ENCODE results near the gene DLX4. TPM values are rescaled to one million over a fixed set of nuclear protein-coding genes. Genes with fewer than 3 reads are reported as not detected.

Gene DLX4
- total RNA-seq, 1 experiment from 2014 or later = not detected

DNA sequence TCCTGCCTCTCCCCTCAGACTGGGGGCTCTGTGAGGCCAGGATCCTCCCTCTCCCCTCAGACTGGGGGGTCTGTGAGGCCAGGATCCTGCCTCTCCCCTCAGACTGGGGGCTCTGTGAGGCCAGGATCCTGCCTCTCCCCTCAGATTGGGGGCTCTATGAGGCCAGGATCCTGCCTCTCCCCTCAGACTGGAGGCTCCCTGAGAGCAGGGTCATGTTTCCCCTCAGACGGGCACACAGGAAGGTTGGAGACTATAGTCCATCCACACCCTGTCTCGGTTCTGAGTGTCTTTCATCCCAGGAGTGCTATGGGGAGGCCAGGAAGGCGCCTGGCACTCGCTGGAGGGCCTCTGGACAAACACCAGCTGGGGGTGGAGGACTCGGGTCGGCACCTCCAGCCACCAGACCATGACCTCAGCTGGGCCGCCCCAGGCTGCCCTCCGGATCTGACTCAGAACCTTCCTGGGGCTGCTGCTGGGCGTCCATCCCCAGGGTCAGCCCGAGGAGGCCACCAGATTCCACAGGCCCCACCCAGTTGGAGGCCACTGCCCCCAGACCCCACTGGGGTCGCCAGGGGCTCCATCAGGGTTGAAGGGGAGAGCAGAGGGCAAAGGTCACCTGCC, 21.9 kb upstream of the DLX4 start:
- peak; percentile 77 for DNase-seq (ENCODE audit: low read depth)

- no peak for DNase-seq (ENCODE audit: low read depth)
These were observed 19.4 kb upstream of the DLX4 start for GRCh38 chr17:49949634-49950033.

DNA sequence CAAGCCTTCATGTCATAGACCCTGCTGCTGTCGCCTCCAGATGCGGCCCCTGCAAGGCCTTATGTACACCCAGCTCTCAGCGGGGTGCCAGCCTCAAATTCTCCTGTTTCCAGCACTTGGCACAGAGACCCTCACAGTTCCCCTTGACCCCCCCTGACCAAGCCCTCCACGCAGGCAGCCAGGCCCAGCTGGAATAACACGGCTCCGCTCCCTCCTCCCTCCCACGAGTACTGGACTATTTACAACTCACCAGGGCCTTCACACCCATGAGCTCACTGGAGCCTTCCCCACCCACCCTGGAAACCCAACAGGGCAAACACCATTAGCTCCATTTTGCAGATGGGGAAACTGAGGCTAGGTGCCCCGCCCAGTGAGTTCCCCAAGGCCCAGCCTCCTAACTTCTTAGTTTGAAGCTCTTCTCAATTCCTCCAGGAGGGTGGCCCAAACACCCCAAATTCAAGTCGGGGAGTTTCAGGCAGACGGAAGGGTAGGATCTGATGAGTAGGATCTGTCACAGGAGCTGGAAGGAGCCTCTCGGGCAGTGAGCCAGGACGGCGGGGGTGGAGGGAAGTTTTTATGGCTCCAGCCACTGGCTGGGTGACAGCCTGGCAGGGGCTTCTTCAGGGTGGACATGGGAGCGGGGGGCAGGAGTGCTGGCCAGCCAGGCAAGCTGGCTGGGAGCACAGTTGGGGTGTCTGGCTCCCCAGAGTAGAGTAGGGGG, 17.5 kb upstream of the DLX4 start:
- DNase-seq (ENCODE audit: low read depth) = peak; percentile 41

DNA sequence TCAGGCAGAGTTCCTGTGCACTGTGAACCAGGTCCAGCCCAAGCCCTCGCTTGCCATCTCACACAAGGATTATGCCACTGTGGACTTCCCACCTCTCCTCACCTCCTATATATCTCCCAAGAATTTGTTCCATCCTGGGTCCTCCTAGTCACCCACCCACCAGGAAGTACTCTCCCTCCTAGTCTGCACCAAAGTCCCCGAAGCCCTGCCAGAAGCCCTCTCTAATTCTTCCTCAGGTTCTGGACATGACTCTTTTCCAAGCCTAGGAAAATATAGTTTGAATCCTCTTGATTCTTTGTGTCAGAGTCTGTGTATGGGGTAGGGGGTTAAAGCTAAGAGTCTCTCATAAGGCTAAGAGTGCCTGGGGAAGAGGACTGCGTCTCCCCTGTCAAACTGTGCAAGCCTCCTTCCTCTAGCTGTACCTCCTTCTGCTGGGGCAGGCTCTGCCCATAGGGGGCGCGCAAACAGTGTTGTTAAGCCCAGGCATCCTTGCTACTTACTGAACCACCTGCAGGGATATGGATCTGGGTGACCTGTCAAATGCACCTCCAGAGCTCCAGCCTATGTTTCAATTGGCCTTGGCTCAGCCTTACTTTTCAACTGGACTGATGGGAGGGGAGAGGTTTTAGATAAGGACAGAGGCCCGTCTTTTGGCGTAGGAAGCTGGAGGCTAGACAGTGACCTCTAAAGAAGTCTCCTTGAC, 16.6 kb upstream of the DLX4 start:
- DNase-seq (ENCODE audit: low read depth) = peak; percentile 53

DNA sequence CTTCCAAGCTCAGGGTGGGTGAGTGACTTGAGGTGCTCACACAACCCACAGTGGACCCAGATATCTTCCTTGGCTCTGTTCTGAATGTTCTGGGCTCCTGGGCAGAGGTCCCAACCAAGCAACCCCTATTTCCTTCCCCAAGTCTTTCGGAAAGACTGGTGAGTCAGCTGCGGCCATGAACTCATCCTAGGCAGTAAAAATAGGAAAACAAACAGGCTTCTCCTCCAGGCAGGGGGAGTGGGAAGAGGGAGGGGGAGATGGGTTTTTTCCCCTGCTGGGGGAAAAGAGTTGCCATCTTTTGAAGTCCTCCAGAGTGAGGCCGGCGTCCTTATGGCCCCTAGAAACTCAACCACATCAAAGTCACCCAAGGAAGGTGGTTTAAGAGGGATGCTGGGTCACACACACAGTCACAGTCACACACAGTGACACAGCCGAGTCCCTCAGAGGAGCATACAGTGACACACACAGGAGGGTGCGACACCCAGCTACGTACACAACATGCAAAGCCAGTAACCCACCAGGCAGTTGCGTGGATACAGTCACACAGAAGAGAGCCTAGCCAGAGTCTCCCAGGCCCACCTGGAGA, 16.0 kb upstream of the DLX4 start:
- DNase-seq (ENCODE audit: low read depth) = peak; percentile 44

GRCh38 chr17:49955157-49955556, 13.8 kb upstream of the DLX4 start:
- DNase-seq (ENCODE audit: low read depth) = peak; percentile 41

GRCh38 chr17:49956780-49957179, 12.2 kb upstream of the DLX4 start:
- DNase-seq (ENCODE audit: low read depth) = no peak

DNA sequence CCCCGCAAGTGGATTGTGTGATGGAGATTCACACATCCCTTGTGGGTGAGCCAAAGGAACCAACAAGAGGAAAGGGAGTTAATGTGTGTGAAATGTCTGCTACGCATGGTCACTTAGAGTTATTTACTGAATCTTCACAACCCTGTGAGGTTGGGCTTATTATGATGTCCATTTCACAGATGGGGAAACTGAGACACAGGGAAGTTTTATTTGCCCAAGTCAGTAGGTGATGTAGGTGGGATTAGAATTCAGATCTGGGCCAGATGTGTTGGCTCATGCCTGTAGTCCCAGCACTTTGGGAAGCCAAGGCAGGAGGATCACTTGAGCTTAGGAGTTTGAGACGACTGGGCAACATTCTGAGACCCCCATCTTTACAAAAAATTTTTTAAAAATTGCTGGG, 11.6 kb upstream of the DLX4 start:
- no peak for DNase-seq (ENCODE audit: low read depth)

DNA sequence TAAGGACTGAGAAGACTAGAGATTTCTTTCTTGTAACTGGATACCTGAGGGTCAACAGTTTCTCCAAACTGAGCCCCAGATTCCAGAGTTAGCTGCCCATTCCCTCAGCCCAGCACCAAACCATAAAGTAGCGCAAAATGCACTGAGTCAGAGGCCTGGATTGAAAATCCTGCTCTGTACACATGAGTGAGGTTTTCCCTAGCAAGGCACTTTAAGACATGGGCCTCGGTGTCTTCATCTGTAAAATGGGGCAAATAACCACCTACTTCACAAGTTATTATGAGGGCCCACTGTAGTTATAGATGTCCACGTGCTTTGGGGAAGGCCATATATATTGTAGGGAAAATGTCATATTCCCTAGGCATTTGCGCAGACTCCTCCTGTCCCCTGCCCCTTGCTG, 10.3 kb upstream of the DLX4 start:
- no peak for DNase-seq (ENCODE audit: low read depth)

DNA sequence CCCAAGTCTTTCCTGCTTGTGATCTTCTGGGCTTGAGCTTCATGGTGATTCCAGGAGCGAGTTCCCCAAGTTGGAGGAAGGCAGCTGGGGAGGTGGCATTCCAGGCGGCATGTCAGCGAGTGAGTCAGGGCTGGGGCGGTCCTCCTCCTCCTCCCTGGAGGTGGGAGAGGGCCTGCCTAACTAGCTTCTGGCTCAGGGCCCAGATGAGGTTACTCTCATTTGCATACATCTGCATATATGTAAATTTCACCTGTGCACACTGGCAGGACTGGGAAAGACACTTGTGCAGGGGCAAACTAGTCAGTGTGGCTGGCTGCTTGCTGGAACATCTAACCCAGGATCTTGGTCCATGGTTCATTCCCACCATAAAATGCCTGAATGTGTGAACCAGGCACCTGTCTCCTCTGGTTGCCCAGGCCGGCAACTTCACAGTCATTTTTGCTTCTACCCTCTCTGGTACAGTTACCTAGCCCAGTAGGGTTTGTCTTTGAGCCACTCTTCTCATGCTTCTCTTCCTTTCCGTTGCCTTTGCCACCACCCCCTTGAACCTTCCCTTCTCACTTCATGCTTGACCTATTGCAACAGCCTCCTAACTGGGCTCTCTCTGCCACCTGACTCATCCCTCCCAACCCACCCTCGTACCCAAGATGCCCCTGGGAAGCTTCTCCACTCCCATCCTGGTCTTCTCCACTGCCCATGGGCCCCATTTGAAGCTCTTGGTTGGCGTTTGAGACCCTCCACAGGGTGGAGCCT, 9.6 kb upstream of the DLX4 start:
- DNase-seq (ENCODE audit: low read depth) = peak; percentile 35

DNA sequence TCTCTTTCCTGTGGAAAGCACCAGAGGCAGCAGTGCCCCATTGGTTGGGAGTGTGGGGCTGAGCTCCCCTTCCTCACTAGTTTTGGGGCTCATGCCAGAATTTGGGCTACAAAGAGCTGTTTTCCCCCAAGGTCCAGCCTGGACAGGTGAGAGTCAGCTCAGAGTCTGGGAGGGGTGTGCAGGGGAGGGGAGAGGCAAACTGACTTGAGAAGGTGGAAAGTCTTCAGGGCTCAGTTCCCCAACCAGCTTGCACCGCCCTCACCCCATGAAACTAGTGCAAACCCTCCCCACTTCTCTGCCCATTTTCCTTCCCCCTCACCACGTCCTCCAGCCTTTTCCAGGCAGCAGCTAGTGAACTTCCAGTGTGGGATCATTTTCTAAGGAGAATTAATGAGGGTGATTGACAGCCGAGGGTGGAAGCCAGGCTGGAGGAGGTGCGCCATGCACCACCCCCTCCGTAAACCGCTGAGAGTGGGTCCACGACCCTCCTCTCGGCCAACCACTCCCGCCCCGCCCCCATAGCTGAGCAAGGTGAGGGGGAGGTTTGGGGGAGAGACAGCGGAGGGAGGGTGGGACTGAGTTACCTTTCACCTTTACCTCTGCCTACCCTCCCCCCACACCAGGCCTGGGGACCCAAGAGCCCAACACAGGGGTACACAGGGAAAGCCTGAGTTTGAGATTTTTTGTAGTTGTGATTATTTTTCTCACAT, 6.2 kb upstream of the DLX4 start:
- DNase-seq (ENCODE audit: low read depth) = no peak

- DNase-seq (ENCODE audit: low read depth) = no peak
These were observed 5.7 kb upstream of the DLX4 start for GRCh38 chr17:49963309-49963625.

DNA sequence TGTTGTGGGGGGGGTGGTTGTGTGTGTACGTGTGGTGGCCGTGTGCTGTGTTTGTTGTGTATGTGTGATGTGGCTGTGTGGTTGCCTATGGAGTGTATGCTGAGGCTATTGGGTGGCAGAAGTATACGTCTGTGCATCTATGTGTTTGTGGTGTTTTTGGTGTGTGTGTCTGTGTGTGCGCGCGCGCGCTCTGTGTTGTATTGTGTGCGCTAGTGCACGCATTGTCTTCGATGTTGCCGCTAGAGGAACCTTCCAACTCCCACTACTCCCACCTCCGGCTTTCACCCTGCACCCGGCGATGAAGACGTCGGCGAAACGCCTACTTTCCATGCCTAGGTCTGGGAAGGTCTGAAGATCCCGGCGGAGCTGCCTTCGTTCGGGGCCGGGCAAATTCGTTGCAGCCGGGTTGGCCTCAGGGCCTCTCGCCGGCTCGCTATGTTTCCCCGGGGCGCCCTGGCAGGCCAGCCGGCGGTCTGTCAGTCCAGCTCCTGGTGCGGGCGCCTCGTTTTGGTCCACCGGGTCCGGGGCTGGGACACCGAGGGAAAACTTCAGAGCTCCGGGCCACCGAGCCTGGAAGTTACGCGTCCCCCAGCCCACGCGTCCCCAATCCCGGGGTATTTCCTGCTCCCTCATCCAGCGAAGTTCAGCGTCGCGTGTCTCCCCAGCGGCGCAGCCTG, 5.2 kb upstream of the DLX4 start:
- no peak for DNase-seq (ENCODE audit: low read depth)

- DNase-seq (ENCODE audit: low read depth) = no peak
These were observed 4.7 kb upstream of the DLX4 start for GRCh38 chr17:49964303-49964768.

GRCh38 chr17:49964769-49965523, 4.0 kb upstream of the DLX4 start:
- DNase-seq (ENCODE audit: low read depth) = no peak

DNA sequence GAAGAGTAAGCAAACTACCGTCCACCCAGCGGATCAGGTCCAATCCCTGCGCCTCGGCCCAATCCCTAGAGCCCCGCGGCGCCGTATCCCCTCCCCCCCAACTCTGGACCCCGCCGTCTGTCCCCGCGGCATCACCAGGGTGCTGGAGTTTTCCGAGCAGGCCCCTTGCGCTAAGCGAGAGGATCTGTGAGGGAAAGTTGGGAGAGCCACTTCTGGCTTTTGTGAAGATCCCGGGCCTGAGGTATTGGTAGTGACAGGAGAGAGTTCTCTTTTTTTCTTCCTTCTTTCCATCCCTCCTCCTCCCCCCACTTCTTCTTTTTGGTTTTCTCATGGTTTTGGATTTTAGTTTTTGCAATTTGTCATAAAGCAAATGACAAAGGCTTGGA, 3.5 kb upstream of the DLX4 start:
- no peak for DNase-seq (ENCODE audit: low read depth)

DNA sequence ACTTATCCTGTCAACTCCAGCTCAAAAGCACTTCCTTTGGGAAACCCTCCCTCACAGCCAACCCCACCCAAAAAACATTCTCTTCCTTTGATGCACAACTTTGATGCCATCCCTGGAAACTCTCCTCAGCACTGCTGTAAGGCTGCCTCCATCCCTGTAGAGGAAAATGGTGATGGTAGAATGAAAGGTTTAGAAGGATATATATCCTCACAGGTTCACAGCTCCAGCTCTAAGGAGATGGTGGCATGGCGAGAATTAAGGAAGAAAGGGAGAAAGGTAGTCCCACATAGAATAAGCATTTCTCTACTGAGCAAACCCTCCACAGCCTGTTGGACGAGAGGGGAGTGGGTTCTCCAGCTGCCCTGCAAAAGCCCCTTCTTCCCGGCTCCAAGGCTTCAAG, 2.2 kb upstream of the DLX4 start:
- no peak for DNase-seq (ENCODE audit: low read depth)

GRCh38 chr17:49967205-49967604, 1.8 kb upstream of the DLX4 start:
- no peak for DNase-seq (ENCODE audit: low read depth)

GRCh38 chr17:49967621-49968404, 1.2 kb upstream of the DLX4 start:
- DNase-seq (ENCODE audit: low read depth) = no peak

All from RPMI7951 (cell line).